Hepatocyte (in vitro differentiated cells): ENCODE measurements around the gene PTS. TPM values are rescaled to one million over a fixed set of nuclear protein-coding genes. Genes with fewer than 3 reads are reported as not detected.
"Not testable (repeated sequence)": the region's sequence is repeated elsewhere in the genome, so short reads cannot be mapped to it uniquely, and the experiment has no call there.

ENCODE experiments used
- DNase-seq: peaks from one replicate; pipeline ENCODE4 v3.0.0-alpha.2; 2016; ENCODE audit warnings: low spot score
- H2AFZ ChIP-seq: fragments of 200-600 bp; sonication (generic); 2 replicates; pipeline ENCODE4 v1.6.0; 2016; ENCODE audit warnings: antibody characterized with exemption, mild to moderate bottlenecking
- H3K27ac ChIP-seq: fragments of 200-600 bp; sonication (generic); 2 replicates; pipeline ENCODE4 v1.5.1; 2016; ENCODE audit warnings: mild to moderate bottlenecking
- H3K27me3 ChIP-seq: fragments of 200-600 bp; sonication (generic); 2 replicates; pipeline ENCODE4 v1.6.1; 2016
- H3K36me3 ChIP-seq: fragments of 200-600 bp; sonication (generic); replicated peaks from 2 replicates; pipeline ENCODE4 v1.5.1; 2016; ENCODE audit warnings: low read depth; ENCODE audit not compliant: insufficient read depth
- H3K4me1 ChIP-seq: fragments of 200-600 bp; sonication (generic); 2 replicates; pipeline ENCODE4 v1.5.1; 2016; ENCODE audit warnings: mild to moderate bottlenecking, moderate library complexity; ENCODE audit not compliant: insufficient read depth
- H3K4me2 ChIP-seq: fragments of 200-600 bp; sonication (generic); 2 replicates; pipeline ENCODE4 v1.6.0; 2016
- H3K4me3 ChIP-seq: fragments of 200-600 bp; sonication (generic); 2 replicates; pipeline ENCODE4 v1.5.1; 2016; ENCODE audit warnings: mild to moderate bottlenecking
- H3K79me2 ChIP-seq: fragments of 200-600 bp; sonication (generic); 2 replicates; pipeline ENCODE4 v1.6.0; 2017; ENCODE audit warnings: mild to moderate bottlenecking
- H3K9me2 ChIP-seq: fragments of 200-600 bp; sonication (generic); replicated peaks from 2 replicates; pipeline ENCODE4 v1.6.0; 2017; ENCODE audit warnings: mild to moderate bottlenecking; ENCODE audit not compliant: insufficient read depth
- H3K9me3 ChIP-seq: fragments of 200-600 bp; sonication (generic); 2 replicates; pipeline ENCODE4 v1.5.1; 2016; ENCODE audit warnings: low read depth, mild to moderate bottlenecking
- H4K20me1 ChIP-seq: fragments of 200-600 bp; sonication (generic); 2 replicates; pipeline ENCODE4 v1.6.0; 2016; ENCODE audit warnings: mild to moderate bottlenecking; ENCODE audit not compliant: insufficient read depth, poor library complexity, severe bottlenecking
- EZH2 ChIP-seq: fragments of 200-600 bp; sonication (generic); IDR thresholded peaks from 2 replicates; pipeline ENCODE4 v1.6.1; 2016; ENCODE audit warnings: antibody characterized with exemption, mild to moderate bottlenecking, borderline replicate concordance
- EZH2phosphoT487 ChIP-seq: fragments of 200-600 bp; sonication (generic); IDR thresholded peaks from one replicate; pipeline ENCODE4 v1.6.1; 2018; ENCODE audit warnings: antibody characterized with exemption, mild to moderate bottlenecking, low read depth, moderate library complexity; ENCODE audit not compliant: unreplicated experiment, severe bottlenecking
- WGBS: methylation state at CpG from one replicate; pipeline ENCODE4 v1.1.6; 2016; ENCODE audit warnings: low lambda C conversion rate; ENCODE audit errors: missing lambda C conversion rate; 5-methylcytosine and 5-hydroxymethylcytosine counted together
- polyA plus RNA-seq: library from polyadenylated mRNA; unstranded; fragments of >200 nt; fragmentation: Nextera tagmentation; extraction: Ambion mirVana; gene quantifications from 2 replicates; pipeline ENCODE4 v1.2.1, GENCODE V29; 2016
- total RNA-seq: library from RNA; depleted of rRNA; stranded (reverse); fragments of >200 nt; gene quantifications from 2 replicates; pipeline ENCODE4 v1.2.3, GENCODE V29; 2014
- TF ChIP-seq, protein P1 (sequence below): fragments of 200-600 bp; sonication (generic); IDR thresholded peaks from 2 replicates; pipeline ENCODE4 v1.5.1; 2016; ENCODE audit warnings: antibody characterized with exemption, mild to moderate bottlenecking; ENCODE audit not compliant: poor library complexity

PTS gene
- total and polyA plus RNA-seq, 2 experiments from 2014 or later: 44.3 to 84.6 TPM

DNA sequence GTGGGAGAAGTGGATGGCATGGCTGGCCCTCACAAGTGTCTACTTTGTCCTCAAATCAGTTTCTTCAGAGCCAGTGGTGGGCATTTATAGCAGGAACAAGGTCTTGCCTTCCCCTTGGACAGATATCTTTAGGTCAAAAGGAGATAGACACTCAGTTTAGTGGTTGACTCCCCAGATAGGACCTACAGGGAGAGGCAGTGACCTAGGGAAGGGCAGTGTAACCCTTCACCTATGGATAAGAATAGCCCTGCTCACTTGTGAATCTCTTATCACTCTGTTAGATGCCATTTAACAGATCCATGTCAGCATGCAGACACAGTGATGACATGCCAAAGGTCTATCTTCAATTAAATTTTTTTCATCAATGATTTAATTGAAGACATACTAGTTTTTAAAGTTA, 39.9 kb upstream of the PTS start:
- no peak for DNase-seq

DNA sequence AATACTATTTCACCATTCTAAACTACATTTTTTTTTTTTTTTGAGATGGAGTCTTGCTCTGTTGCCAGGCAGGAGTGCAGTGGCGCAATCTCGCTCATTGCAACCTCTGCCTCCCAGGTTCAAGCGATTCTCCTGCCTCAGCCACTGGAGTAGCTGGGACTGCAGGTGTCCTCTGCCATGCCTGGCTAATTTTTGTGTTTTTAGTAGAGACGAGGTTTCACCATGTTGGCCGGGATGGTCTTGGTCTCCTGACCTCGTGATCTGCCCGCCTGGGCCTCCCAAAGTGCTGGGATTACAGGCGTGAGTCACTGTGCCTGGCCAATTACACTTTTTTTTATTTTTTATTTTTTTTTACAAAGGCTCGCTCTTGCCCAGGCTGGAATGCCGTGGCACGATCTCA, 31.1 kb upstream of the PTS start:
- not testable (repeated sequence) for H3K9me2 ChIP-seq, H3K4me3 ChIP-seq, H4K20me1 ChIP-seq, DNase-seq, H3K27me3 ChIP-seq, H3K9me3 ChIP-seq, H3K36me3 ChIP-seq, H3K4me1 ChIP-seq, H3K79me2 ChIP-seq, H2AFZ ChIP-seq
- Histone ChIP-seq H3K4me2 (peak overlapping the region; percentile 10), H3K27ac (peak overlapping the region; percentile 69)
- 83% methylated on average over 11 of the region's 11 CpGs for WGBS

More for the DNA sequence above, 39.9 kb upstream of the PTS start:
- TF ChIP-seq EZH2phosphoT487: no peak
- TF ChIP-seq, protein P1, sequence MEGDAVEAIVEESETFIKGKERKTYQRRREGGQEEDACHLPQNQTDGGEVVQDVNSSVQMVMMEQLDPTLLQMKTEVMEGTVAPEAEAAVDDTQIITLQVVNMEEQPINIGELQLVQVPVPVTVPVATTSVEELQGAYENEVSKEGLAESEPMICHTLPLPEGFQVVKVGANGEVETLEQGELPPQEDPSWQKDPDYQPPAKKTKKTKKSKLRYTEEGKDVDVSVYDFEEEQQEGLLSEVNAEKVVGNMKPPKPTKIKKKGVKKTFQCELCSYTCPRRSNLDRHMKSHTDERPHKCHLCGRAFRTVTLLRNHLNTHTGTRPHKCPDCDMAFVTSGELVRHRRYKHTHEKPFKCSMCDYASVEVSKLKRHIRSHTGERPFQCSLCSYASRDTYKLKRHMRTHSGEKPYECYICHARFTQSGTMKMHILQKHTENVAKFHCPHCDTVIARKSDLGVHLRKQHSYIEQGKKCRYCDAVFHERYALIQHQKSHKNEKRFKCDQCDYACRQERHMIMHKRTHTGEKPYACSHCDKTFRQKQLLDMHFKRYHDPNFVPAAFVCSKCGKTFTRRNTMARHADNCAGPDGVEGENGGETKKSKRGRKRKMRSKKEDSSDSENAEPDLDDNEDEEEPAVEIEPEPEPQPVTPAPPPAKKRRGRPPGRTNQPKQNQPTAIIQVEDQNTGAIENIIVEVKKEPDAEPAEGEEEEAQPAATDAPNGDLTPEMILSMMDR: no peak
- Histone ChIP-seq H3K4me3 (no peak overlapping the region), H3K27me3 (no peaks in the 10 kb centered on the region), H3K9me2 (no peaks in the 10 kb centered on the region), H3K4me1 (no peaks in the 10 kb centered on the region), H4K20me1 (no peaks in the 10 kb centered on the region), H3K36me3 (no peaks in the 10 kb centered on the region), H3K4me2 (no peak overlapping the region), H3K27ac (no peak overlapping the region), H3K9me3 (no peaks in the 10 kb centered on the region), H2AFZ (no peak overlapping the region), H3K79me2 (no peaks in the 10 kb centered on the region)

DNA sequence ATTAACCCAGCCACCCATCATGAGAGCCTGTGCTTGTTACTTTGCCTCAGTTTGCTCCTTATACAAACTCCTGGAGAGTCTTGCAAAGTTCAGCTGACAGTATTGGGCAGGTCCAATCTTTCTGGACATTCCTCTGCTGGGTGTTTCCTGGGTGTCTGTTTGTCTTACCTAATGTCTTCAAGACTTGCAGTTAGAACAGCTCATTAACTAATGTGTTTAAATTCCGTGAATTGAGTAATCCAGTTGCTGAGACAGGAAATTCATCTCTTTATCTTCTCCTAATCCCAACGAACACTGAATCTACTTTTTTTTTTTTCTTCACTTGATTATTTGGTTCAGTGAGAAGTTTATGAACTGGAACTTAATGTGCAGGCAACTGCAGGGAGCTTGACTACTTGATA, 30.3 kb upstream of the PTS start:
- H3K9me2 ChIP-seq: no peaks in the 10 kb centered on the region
- TF ChIP-seq EZH2: no peak
- TF ChIP-seq, protein P1: no peak
- no peak for TF ChIP-seq EZH2phosphoT487
- peaks cover 3% of the 10 kb centered on the region for H3K4me1 ChIP-seq
- no peak for DNase-seq
- no peak overlapping the region for H2AFZ ChIP-seq
- no peaks in the 10 kb centered on the region for H3K79me2 ChIP-seq
- H3K27me3 ChIP-seq: no peaks in the 10 kb centered on the region
- H3K9me3 ChIP-seq: no peaks in the 10 kb centered on the region
- H3K4me3 ChIP-seq: no peak overlapping the region
- peak overlapping the region; percentile 69 for H3K27ac ChIP-seq
- H3K4me2 ChIP-seq: no peak overlapping the region
- H3K36me3 ChIP-seq: no peaks in the 10 kb centered on the region
- no peaks in the 10 kb centered on the region for H4K20me1 ChIP-seq
- WGBS: 30% methylated on average over 2 of the region's 2 CpGs

DNA sequence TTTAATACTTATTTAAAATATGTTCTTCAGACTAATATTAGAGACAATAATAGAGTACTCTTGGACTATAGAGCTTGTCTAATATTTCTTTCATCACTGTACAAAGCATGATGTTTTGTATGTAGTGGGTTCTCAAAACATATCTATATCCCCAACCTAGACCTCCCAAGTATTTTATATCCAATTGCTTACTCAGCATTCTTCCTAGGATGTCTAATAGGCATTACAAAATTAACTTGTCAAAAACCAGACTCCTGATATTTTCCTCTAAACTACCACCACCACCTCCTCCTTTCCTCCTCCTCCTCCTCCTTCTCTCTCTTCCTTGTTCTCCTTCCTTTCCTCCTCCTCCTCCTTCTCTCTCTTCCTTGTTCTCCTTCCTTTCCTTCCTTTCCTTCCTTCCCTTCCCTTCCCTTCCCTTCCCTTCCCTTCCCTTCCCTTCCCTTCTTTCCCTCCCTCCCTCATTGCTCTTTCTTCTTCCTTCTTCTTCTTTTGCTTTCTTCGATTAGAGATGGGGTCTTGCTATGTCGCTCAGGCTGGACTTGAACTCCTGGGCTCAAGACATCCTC, 29.6 kb upstream of the PTS start:
- Histone ChIP-seq H2AFZ (no peak overlapping the region), H3K27me3 (no peaks in the 10 kb centered on the region), H3K27ac (no peak overlapping the region), H3K4me3 (no peak overlapping the region), H3K4me1 (peaks cover 3% of the 10 kb centered on the region), H3K4me2 (no peak overlapping the region), H3K9me3 (no peaks in the 10 kb centered on the region), H3K36me3 (no peaks in the 10 kb centered on the region), H4K20me1 (no peaks in the 10 kb centered on the region), H3K79me2 (no peaks in the 10 kb centered on the region), H3K9me2 (no peaks in the 10 kb centered on the region)
- 88% methylated on average over 2 of the region's 2 CpGs for WGBS
- DNase-seq: no peak
- no peak for TF ChIP-seq EZH2
- TF ChIP-seq, protein P1: no peak
- TF ChIP-seq EZH2phosphoT487: no peak

DNA sequence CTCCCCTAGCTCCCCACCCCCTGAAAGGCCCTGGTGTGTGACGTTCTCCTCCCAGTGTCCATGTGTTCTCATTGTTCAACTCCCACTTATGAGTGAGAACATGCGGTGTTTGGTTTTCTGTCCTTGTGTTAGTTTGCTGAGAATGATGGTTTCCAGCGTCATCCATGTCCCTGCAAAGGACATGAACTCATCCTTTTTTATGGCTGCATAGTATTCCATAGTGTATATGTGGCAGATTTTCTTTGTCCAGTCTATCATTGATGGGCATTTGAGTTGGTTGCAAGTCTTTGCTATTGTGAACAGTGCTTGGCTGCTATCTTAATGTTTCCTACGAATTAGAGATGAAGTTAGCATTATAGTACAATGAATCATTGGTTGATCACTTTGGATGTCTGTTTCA, 27.1 kb upstream of the PTS start:
- H3K36me3 ChIP-seq, H3K9me2 ChIP-seq, H3K9me3 ChIP-seq, DNase-seq, H3K27me3 ChIP-seq, H4K20me1 ChIP-seq, H3K79me2 ChIP-seq, H3K4me1 ChIP-seq, H3K4me2 ChIP-seq, H3K27ac ChIP-seq, H3K4me3 ChIP-seq, H2AFZ ChIP-seq: not testable (repeated sequence)
- 82% methylated on average over 4 of the region's 4 CpGs for WGBS
